ENCODE results near the gene SAA4. TPM values are rescaled to one million over a fixed set of nuclear protein-coding genes. Genes with fewer than 3 reads are reported as not detected.
A peak's percentile ranks its signal among the peaks of the same experiment; 100 is the strongest.

Gene SAA4
- total RNA-seq (2021) (not detected in 2 replicates), Bru-seq, nascent RNA (not detected), BruChase-seq, experiment 1, labeled RNA remaining after a 2-hour chase (percentile 26 among the genes with signal in this experiment), BruChase-seq, experiment 2, labeled RNA remaining after a 6-hour chase (not detected)
- long read RNA-seq, result 0 reads

GRCh38 chr11:18236664-18237356 lies at the start of gene SAA4:
SAA4 (minus strand) TSS chr11:18236802; CDS start chr11:18235926, 876 bp downstream.
- Histone ChIP-seq H3F3A (ENCODE audit: insufficient read depth, low read depth) (0 out of 2 replicates have a peak, but pooled peaks cover 3% of the 10 kb centered on the region), H3K4me3 (no peak within 1 kb of the TSS), H3K4me1 (replicated peaks; ENCODE audit: insufficient read depth) (no peaks in the 10 kb centered on the region), H3K9me2 (ENCODE audit: insufficient read depth) (no peaks in the 10 kb centered on the region), H3K79me2 (ENCODE audit: low read depth) (no peaks in the 10 kb centered on the region), H4K20me1 (ENCODE audit: insufficient read depth) (no peaks in the 10 kb centered on the region), H3K27me3 (ENCODE audit: insufficient read depth, low read depth) (no peaks in the 10 kb centered on the region), H2AFZ (no peak within 1 kb of the TSS), H3K4me2 (no peak within 1 kb of the TSS), H3K9me3 (ENCODE audit: insufficient read depth, low read depth) (0 out of 2 replicates have a peak, but pooled peaks cover 2% of the 10 kb centered on the region), H3K36me3 (ENCODE audit: low read depth) (no peaks in the 10 kb centered on the region), H3K27ac (no peak within 1 kb of the TSS)
- intact Hi-C loops (cut with micrococcal nuclease; ENCODE audit: unreplicated experiment), result no loop called here
- DNase-seq, result no peak
- no TSS peak for BruUV-seq (replicated peaks)
- ChIA-PET POLR2A (ENCODE audit: unreplicated experiment) (interaction anchor here (0.5 kb wide), 1 partner anchor 123 kb away, joined by 5 read pairs; no protein-coding TSS in a partner anchor), CTCF (no interaction called here)
- TF ChIP-seq CTCF (conservative IDR thresholded peaks at IDR 0.05) (no peak), EZH2 (IDR thresholded peaks at IDR 0.05; ENCODE audit: low read depth) (no peak)

DNA sequence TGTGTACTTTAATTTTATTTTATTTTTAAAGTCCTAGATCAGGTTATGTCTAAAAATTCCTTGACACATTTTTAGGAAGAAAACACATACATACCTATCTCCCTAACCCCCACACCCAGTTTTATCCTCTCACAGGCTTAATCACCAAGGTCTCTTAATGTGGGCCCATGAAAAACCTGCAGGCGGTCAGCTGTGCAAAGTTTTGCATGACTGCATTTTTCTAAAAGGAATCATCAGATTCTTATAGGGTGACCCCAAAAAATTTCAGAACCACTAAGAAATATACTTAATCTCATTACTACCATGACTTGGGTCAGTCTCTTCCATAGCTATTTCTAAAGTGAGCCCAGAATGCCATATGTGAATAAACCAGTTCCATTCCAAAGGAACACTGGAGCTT lies 49.2 kb upstream of the SAA4 start:
- no peak for DNase-seq
- POLR2A ChIA-PET (ENCODE audit: unreplicated experiment), result no interaction called here

DNA sequence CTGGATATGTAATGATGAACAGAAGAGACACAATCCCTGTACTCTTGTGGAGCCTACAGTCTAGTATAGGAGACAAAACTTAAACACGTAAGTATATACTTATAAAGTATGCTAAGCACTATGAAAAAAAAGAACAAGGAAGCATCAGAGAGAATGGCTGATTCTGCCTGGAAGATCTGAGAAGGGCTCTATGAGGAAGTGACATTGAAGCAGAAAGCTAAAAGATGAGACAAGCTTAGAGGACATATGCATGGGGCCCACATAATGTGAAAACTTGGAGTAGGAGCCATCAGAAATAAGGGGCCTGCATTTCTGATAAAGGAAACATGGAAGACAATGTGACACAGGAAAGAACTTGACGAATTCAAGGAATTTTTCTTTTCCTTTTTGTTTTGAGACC lies 46.0 kb upstream of the SAA4 start:
- no TSS peak for BruUV-seq (replicated peaks)
- Histone ChIP-seq H3K4me2 (no peak overlapping the region), H3K4me1 (replicated peaks; ENCODE audit: insufficient read depth) (no peaks in the 10 kb centered on the region), H3K79me2 (ENCODE audit: low read depth) (no peaks in the 10 kb centered on the region), H3K9me2 (ENCODE audit: insufficient read depth) (no peaks in the 10 kb centered on the region), H3F3A (ENCODE audit: insufficient read depth, low read depth) (peaks cover 10% of the 10 kb centered on the region), H3K27ac (no peak overlapping the region), H4K20me1 (ENCODE audit: insufficient read depth) (no peaks in the 10 kb centered on the region), H3K27me3 (ENCODE audit: insufficient read depth, low read depth) (no peaks in the 10 kb centered on the region), H3K9me3 (ENCODE audit: insufficient read depth, low read depth) (no peaks in the 10 kb centered on the region), H2AFZ (no peak overlapping the region), H3K4me3 (no peak overlapping the region), H3K36me3 (ENCODE audit: low read depth) (peaks cover 35% of the 10 kb centered on the region)
- ChIA-PET POLR2A (ENCODE audit: unreplicated experiment) (no interaction called here), CTCF (interaction anchor here (0.6 kb wide), 1 partner anchor 280 kb away, joined by 6 read pairs; no protein-coding TSS in a partner anchor)
- DNase-seq, result no peak
- intact Hi-C loops (cut with micrococcal nuclease; ENCODE audit: unreplicated experiment), result no loop called here
- no peak for TF ChIP-seq CTCF (conservative IDR thresholded peaks at IDR 0.05)
- no peak for TF ChIP-seq EZH2 (IDR thresholded peaks at IDR 0.05; ENCODE audit: low read depth)

More for the DNA sequence above, 49.2 kb upstream of the SAA4 start:
- H3K9me3 ChIP-seq (ENCODE audit: insufficient read depth, low read depth), result no peaks in the 10 kb centered on the region
- no peak overlapping the region for H2AFZ ChIP-seq
- H3K4me1 ChIP-seq (replicated peaks; ENCODE audit: insufficient read depth), result no peaks in the 10 kb centered on the region
- no TSS peak for BruUV-seq (replicated peaks)
- H3K36me3 ChIP-seq (ENCODE audit: low read depth), result peaks cover 42% of the 10 kb centered on the region
- intact Hi-C loops (cut with micrococcal nuclease; ENCODE audit: unreplicated experiment), result no loop called here
- H3F3A ChIP-seq (ENCODE audit: insufficient read depth, low read depth), result peaks cover 1% of the 10 kb centered on the region; the same call in 1 of the 2 replicates
- no peaks in the 10 kb centered on the region for H3K27me3 ChIP-seq (ENCODE audit: insufficient read depth, low read depth)
- no peak overlapping the region for H3K4me2 ChIP-seq
- H3K27ac ChIP-seq, result no peak overlapping the region
- H4K20me1 ChIP-seq (ENCODE audit: insufficient read depth), result no peaks in the 10 kb centered on the region
- TF ChIP-seq CTCF (conservative IDR thresholded peaks at IDR 0.05) (no peak), EZH2 (IDR thresholded peaks at IDR 0.05; ENCODE audit: low read depth) (no peak)
- no peaks in the 10 kb centered on the region for H3K79me2 ChIP-seq (ENCODE audit: low read depth)
- no peaks in the 10 kb centered on the region for H3K9me2 ChIP-seq (ENCODE audit: insufficient read depth)
- CTCF ChIA-PET, result no interaction called here
- no peak overlapping the region for H3K4me3 ChIP-seq
